Karpas-422 (cell line): ENCODE results near the gene PITPNM1. TPM values are rescaled to one million over a fixed set of nuclear protein-coding genes. Genes with fewer than 3 reads are reported as not detected.
"Not testable (repeated sequence)": the region's sequence is repeated elsewhere in the genome, so short reads cannot be mapped to it uniquely, and the experiment has no call there.

ENCODE experiments used
- DNase-seq: peaks from one replicate; pipeline ENCODE4 v3.0.0-alpha.2; 2015
- H2AFZ ChIP-seq: fragments of 200-600 bp; sonication (generic); 2 replicates; pipeline ENCODE4 v1.6.1; 2014; ENCODE audit warnings: antibody characterized with exemption, low read length, mixed read lengths
- H3K27ac ChIP-seq: fragments of 200-600 bp; sonication (generic); 2 replicates; pipeline ENCODE4 v1.5.1; 2014; ENCODE audit warnings: mild to moderate bottlenecking, low read length, moderate library complexity
- H3K27me3 ChIP-seq: fragments of 200-600 bp; sonication (generic); 2 replicates; pipeline ENCODE4 v1.6.1; 2014; ENCODE audit warnings: low read length, mixed read lengths
- H3K36me3 ChIP-seq: fragments of 200-600 bp; sonication (generic); 2 replicates; pipeline ENCODE4 v1.6.1; 2014; ENCODE audit warnings: low read length, mixed read lengths; ENCODE audit not compliant: insufficient read depth
- H3K4me1 ChIP-seq: fragments of 200-600 bp; sonication (generic); 2 replicates; pipeline ENCODE4 v1.6.1; 2014; ENCODE audit warnings: mild to moderate bottlenecking, low read length, mixed read lengths
- H3K4me2 ChIP-seq: fragments of 200-600 bp; sonication (generic); 2 replicates; pipeline ENCODE4 v1.6.1; 2014; ENCODE audit warnings: low read length, low read depth, mild to moderate bottlenecking; ENCODE audit not compliant: poor library complexity, severe bottlenecking
- H3K4me3 ChIP-seq: fragments of 200-600 bp; sonication (generic); 2 replicates; pipeline ENCODE4 v1.5.1; 2014; ENCODE audit warnings: mild to moderate bottlenecking, antibody characterized with exemption, low read length, mixed read lengths
- H3K79me2 ChIP-seq: fragments of 200-600 bp; sonication (generic); 2 replicates; pipeline ENCODE4 v1.6.1; 2014; ENCODE audit warnings: mild to moderate bottlenecking, low read length, mixed read lengths
- H3K9ac ChIP-seq: fragments of 200-600 bp; sonication (generic); 2 replicates; pipeline ENCODE4 v1.6.0; 2014; ENCODE audit warnings: low read length
- H3K9me2 ChIP-seq: fragments of 200-600 bp; sonication (generic), shearing (Covaris generic); replicated peaks from 2 replicates; pipeline ENCODE4 v1.6.0; 2014; ENCODE audit warnings: mild to moderate bottlenecking, low read length, moderate library complexity; ENCODE audit not compliant: insufficient read depth
- H3K9me3 ChIP-seq: fragments of 300-700, 200-600 bp; sonication (generic); 2 replicates; pipeline ENCODE4 v1.6.1; 2014; ENCODE audit warnings: low read length, mixed read lengths
- H4K20me1 ChIP-seq: fragments of 200-600 bp; sonication (generic); 2 replicates; pipeline ENCODE4 v1.6.1; 2014; ENCODE audit warnings: mild to moderate bottlenecking, antibody characterized with exemption, low read length, low read depth; ENCODE audit not compliant: insufficient read depth
- total RNA-seq: library from RNA; depleted of rRNA; stranded (reverse); fragments of >200 nt; shearing (Covaris generic); gene quantifications from 2 replicates; pipeline ENCODE4 v1.2.3, GENCODE V29; 2014; ENCODE audit warnings: low replicate concordance

Gene PITPNM1
- total RNA-seq, 1 experiment from 2014 or later: 79.6 TPM

DNA sequence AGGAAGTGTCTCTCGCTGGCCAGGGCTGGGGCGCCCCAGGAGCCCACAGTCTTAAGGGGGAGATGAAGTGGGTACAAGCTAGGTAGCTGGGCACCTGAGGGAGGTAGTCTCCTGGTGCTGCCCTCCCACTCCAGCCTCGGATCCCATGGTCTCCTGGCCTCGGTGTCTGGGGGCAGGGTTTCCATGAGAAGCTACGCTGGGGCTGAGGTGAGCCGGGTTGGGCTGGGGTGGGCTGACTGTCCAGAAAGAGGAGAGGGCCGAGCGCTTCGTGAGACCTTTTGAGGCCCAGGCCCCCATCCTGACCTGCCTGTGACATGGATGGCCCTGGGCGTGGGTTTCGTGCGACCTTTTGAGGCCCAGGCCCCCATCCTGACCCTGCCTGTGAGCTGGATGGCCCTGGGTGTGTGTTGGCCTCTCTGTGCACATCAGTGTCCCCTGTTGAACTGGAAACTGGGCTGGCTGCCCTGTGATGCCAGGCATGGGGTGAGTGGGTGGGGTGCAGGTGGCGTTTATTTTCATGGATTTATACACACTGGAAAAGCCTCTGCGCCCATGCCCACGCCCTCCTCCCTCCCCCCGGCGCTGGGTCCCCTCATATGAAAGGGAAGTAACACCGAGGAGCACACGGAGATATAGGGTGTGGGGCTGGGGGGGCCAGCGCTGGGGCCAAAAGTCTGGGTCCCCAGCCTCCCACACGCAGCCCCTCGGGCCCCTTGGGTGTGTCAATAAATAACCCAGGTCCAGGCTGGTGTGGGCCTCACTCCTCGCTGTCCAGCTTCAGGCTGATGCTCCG, 13.7 kb downstream of the PITPNM1 start:
- Histone ChIP-seq H4K20me1 (no peaks in the 10 kb centered on the region), H3K79me2 (peaks cover 4% of the 10 kb centered on the region), H3K4me3 (no peak overlapping the region), H3K9me2 (no peaks in the 10 kb centered on the region), H3K36me3 (peaks cover 15% of the 10 kb centered on the region; the same call in 1 of the 2 replicates), H3K4me1 (peaks cover 18% of the 10 kb centered on the region), H3K27me3 (no peaks in the 10 kb centered on the region), H2AFZ (no peak overlapping the region), H3K27ac (no peak overlapping the region), H3K9ac (no peak overlapping the region), H3K4me2 (no peak overlapping the region), H3K9me3 (no peaks in the 10 kb centered on the region)
- DNase-seq: peak; percentile 43

DNA sequence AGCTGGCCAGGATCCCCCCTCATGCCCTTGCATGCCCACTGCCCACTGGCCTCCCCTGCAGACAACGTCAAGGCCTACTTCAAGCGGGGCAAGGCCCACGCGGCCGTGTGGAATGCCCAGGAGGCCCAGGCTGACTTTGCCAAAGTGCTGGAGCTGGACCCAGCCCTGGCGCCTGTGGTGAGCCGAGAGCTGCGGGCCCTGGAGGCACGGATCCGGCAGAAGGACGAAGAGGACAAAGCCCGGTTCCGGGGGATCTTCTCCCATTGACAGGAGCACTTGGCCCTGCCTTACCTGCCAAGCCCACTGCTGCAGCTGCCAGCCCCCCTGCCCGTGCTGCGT, 14.5 kb downstream of the PITPNM1 start:
- no peak overlapping the region for H2AFZ ChIP-seq
- no peak overlapping the region for H3K4me3 ChIP-seq
- H3K36me3 ChIP-seq: peaks cover 15% of the 10 kb centered on the region; the same call in 1 of the 2 replicates
- peaks cover 26% of the 10 kb centered on the region for H3K4me1 ChIP-seq
- no peaks in the 10 kb centered on the region for H3K27me3 ChIP-seq
- H3K9me2 ChIP-seq: no peaks in the 10 kb centered on the region
- no peak overlapping the region for H3K27ac ChIP-seq
- no peak overlapping the region for H3K9ac ChIP-seq
- peak; percentile 41 for DNase-seq
- no peaks in the 10 kb centered on the region for H3K9me3 ChIP-seq
- H4K20me1 ChIP-seq: no peaks in the 10 kb centered on the region
- no peak overlapping the region for H3K4me2 ChIP-seq
- H3K79me2 ChIP-seq: peaks cover 8% of the 10 kb centered on the region

DNA sequence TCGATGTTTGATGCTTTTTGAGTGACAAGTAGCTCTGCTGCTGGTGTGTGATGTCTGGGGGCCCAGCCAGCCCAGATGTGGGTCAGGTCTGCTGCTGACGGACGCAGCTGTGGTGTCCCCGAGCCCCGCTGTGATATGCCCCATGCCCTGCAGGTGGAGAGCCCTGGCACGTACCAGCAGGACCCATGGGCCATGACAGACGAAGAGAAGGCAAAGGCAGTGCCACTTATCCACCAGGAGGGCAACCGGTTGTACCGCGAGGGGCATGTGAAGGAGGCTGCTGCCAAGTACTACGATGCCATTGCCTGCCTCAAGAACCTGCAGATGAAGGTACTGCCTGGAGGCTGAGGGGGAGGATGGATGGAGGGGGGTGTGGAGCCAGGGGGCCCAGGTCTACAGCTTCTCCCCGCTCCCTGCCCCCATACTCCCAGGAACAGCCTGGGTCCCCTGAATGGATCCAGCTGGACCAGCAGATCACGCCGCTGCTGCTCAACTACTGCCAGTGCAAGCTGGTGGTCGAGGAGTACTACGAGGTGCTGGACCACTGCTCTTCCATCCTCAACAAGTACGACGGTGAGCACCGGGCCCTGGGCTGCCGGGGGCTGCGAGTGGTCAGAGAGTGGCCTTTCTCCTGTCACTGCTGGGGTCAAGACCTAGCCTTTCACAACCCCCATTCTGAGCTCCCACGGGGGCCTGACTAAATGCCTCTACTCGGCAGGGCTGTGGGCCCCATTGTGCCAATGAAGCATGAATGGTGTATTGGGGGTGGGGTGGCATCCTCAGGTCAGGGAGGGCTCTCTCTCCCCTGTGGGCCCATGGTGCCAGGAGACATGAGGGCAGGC, 15.1 kb downstream of the PITPNM1 start:
- H4K20me1 ChIP-seq: no peaks in the 10 kb centered on the region

DNA sequence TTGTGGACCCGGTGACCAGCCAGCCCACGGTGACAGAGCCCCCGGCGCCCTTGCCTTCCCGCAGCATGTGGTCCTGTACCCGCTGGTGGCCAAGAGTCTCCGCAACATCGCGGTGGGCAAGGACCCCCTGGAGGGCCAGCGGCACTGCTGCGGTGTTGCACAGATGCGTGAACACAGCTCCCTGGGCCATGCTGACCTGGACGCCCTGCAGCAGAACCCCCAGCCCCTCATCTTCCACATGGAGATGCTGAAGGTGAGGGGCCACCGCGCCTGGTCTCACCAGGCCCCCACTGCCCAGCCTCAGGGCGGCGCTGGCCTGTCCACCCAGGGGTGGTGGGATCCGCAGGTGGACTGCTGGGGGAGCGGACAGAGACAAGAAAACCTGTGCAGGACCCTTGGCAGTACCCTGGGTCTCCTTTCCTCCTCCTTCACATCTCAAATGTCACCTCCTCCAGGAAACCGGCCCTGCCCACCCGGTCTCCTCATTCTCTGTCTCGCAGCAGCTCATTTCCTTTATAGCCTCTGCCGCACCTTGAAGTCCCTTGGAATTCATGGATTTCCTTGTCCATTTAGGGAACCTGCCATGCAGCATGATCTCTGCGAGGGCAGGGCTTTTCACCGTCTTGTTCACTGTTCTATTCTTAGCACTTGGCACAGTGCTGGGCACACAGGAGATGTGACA, 15.8 kb downstream of the PITPNM1 start:
- H3K4me1 ChIP-seq: peaks cover 40% of the 10 kb centered on the region
- H3K9ac ChIP-seq: no peak overlapping the region
- H3K9me2 ChIP-seq: no peaks in the 10 kb centered on the region
- H3K79me2 ChIP-seq: peaks cover 8% of the 10 kb centered on the region
- H3K9me3 ChIP-seq: no peaks in the 10 kb centered on the region
- no peak for DNase-seq
- H3K4me3 ChIP-seq: no peak overlapping the region
- H3K4me2 ChIP-seq: no peak overlapping the region
- H4K20me1 ChIP-seq: no peaks in the 10 kb centered on the region
- no peak overlapping the region for H2AFZ ChIP-seq
- H3K27ac ChIP-seq: no peak overlapping the region
- peaks cover 13% of the 10 kb centered on the region; the same call in 1 of the 2 replicates for H3K36me3 ChIP-seq
- no peaks in the 10 kb centered on the region for H3K27me3 ChIP-seq

More for the DNA sequence above, 15.1 kb downstream of the PITPNM1 start:
- Histone ChIP-seq H3K79me2 (peaks cover 8% of the 10 kb centered on the region), H3K27ac (no peak overlapping the region), H3K4me2 (no peak overlapping the region), H3K9me3 (no peaks in the 10 kb centered on the region), H3K4me1 (peaks cover 32% of the 10 kb centered on the region), H3K9ac (no peak overlapping the region), H3K36me3 (peaks cover 13% of the 10 kb centered on the region; the same call in 1 of the 2 replicates), H3K4me3 (no peak overlapping the region), H3K27me3 (no peaks in the 10 kb centered on the region), H2AFZ (no peak overlapping the region), H3K9me2 (no peaks in the 10 kb centered on the region)
- peak; percentile 52 for DNase-seq

DNA sequence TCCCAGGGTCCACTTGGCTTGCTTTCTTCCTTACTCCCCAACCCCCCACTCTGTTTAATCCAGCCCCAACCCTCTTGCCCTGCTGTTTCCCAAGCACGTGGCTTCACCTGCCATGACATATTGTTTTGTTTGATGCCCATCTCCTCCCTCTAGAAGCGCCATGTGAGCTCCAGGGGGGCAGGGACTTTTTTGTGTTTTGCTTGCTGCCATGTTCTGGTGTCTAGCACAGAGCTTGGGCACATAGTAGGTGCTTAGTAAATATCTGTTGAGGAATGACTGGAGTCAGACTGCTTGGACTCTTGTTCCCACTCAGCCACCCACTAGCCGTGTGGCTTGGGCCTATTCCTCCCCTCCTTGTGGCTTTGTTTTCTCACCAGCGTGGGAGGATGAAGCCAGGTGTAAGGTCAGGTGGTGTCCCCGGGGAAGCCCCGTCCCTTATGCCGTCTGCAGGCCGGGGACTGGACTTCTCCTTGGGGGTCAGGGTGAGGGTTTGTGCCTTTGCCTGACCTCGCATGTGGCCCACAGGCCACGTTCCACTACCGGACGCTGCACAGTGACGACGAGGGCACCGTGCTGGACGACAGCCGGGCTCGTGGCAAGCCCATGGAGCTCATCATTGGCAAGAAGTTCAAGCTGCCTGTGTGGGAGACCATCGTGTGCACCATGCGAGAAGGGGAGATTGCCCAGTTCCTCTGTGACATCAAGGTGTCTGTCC, 18.5 kb downstream of the PITPNM1 start:
- H3K79me2 ChIP-seq: peaks cover 15% of the 10 kb centered on the region
- no peaks in the 10 kb centered on the region for H4K20me1 ChIP-seq
- peak overlapping the region; percentile 32; the same call in 1 of the 2 replicates for H3K27ac ChIP-seq
- H3K4me2 ChIP-seq: peak overlapping the region; percentile 80
- no peak for DNase-seq
- no peaks in the 10 kb centered on the region for H3K27me3 ChIP-seq
- H3K9me2 ChIP-seq: no peaks in the 10 kb centered on the region
- H2AFZ ChIP-seq: no peak overlapping the region
- no peaks in the 10 kb centered on the region for H3K9me3 ChIP-seq
- H3K9ac ChIP-seq: no peak overlapping the region
- H3K36me3 ChIP-seq: 0 out of 2 replicates have a peak, but pooled peaks cover 3% of the 10 kb centered on the region
- no peak overlapping the region for H3K4me3 ChIP-seq
- peaks cover 59% of the 10 kb centered on the region for H3K4me1 ChIP-seq

DNA sequence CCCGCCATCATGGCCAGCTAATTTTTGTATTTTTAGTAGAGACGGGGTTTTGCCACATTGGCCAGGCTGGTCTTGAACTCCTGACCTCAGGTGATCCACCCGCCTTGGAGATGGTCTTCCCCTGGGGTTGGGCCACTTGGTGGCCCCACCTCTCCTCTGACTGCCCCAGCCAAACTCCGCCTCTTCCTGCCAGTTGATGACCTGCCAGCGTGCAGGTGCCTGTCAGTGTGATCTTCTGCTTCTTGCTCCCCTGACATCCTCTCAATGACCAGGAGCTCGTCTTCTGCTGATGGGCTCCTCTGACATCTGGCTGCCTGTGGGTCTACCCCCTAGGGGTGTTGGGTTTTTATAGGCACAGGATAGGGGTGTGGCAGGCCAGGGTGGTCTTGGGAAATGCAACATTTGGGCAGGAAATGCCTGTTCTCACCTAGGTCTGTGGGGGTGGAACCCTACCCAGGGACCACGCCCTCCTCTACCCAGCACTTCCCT, 19.2 kb downstream of the PITPNM1 start:
- H3K9me2 ChIP-seq, H4K20me1 ChIP-seq, H3K27me3 ChIP-seq, H3K4me3 ChIP-seq, H3K36me3 ChIP-seq, H3K9me3 ChIP-seq, H2AFZ ChIP-seq, H3K9ac ChIP-seq: not testable (repeated sequence)
- peak; percentile 90 for DNase-seq
- Histone ChIP-seq H3K4me1 (peaks cover 58% of the 10 kb centered on the region), H3K4me2 (peak overlapping the region; percentile 80), H3K27ac (peak overlapping the region; percentile 88), H3K79me2 (peaks cover 15% of the 10 kb centered on the region)

DNA sequence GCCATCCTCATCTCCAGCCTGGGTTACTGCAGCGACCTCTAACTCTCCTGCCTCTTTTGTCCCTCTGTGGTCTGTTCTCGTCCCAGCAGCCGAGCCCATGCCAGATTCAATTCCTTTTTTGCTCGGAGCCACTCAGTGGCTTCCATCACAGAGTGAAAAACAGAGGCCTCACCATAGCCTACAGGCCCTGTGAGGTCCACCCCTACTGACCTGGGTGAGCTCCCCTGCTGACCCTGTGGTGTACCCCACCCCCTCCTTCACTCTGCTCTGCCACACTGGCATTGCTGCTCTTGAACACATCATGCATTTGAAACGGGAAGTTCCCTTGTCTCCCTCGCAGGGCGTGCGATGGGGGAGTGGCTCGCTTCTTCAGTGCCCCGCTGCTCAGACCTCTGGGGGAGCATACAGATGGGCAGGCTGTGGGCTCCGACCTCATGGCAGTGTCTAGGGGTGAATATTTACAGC, 20.3 kb downstream of the PITPNM1 start:
- peaks cover 52% of the 10 kb centered on the region for H3K4me1 ChIP-seq
- H3K9ac ChIP-seq: peak overlapping the region; percentile 70
- peak; percentile 93 for DNase-seq
- peaks cover 15% of the 10 kb centered on the region for H3K79me2 ChIP-seq
- peak overlapping the region; percentile 88 for H3K27ac ChIP-seq
- no peaks in the 10 kb centered on the region for H3K27me3 ChIP-seq
- no peak overlapping the region for H2AFZ ChIP-seq
- H3K4me2 ChIP-seq: peak overlapping the region; percentile 80
- H3K4me3 ChIP-seq: peak overlapping the region; percentile 60
- H4K20me1 ChIP-seq: no peaks in the 10 kb centered on the region
- no peaks in the 10 kb centered on the region for H3K9me3 ChIP-seq
- no peaks in the 10 kb centered on the region for H3K36me3 ChIP-seq
- H3K9me2 ChIP-seq: no peaks in the 10 kb centered on the region
